ENCODE results near the gene MYO1D.

- no peak for TF ChIP-seq PKNOX1 (IDR thresholded peaks at IDR 0.05)
- TF ChIP-seq L3MBTL2 (conservative IDR thresholded peaks at IDR 0.05), result no peak
- TF ChIP-seq TARDBP (IDR thresholded peaks at IDR 0.05), result no peak
- no peak for TF ChIP-seq BHLHE40 (IDR thresholded peaks at IDR 0.05; ENCODE audit: borderline replicate concordance)
- TF ChIP-seq SP1 (IDR thresholded peaks at IDR 0.05), result no peak
- no peak for TF ChIP-seq FOXA1 (IDR thresholded peaks at IDR 0.05)
Measured at GRCh38 chr17:32567511-32567910, 309.4 kb downstream of the MYO1D start.
